Aorta (tissue), 4 donors: ENCODE data around the gene PHYHIPL. TPM values are rescaled to one million over a fixed set of nuclear protein-coding genes. Genes with fewer than 3 reads are reported as not detected.

Experiments
- polyA plus RNA-seq, 2 donors: library from polyadenylated mRNA; stranded (reverse); fragments of 200-250 nt; gene quantifications; one replicate each; pipeline ENCODE4 v1.2.3, GENCODE V29; 2013
- total RNA-seq, 2 donors: library from RNA; stranded (reverse); fragmentation: NEBNext Ultra II Directional; extraction: Animal tissue kit (Norgen Biotek cat#: 25700); gene quantifications; one replicate each; pipeline ENCODE4 v1.2.1, GENCODE V29; 2021
- donor health status: healthy with polysubstance abuse.
- donor health status: Bipolar disorder and iron deficiency.
- donor health status: DM: no; HTN: no; CAD: no.
- donor health status: DM: yes; HTN: yes; CAD: no.

The PHYHIPL gene
- total and polyA plus RNA-seq, 4 donors: 0.19 to 2.3 (median 0.54) TPM

Other genes starting within 250 kb of the PHYHIPL start
- gene FAM13C, start 185.9 kb downstream of the PHYHIPL start, total RNA-seq: 10 to 100 TPM in 1 of 2 donors, 1 to 10 TPM in 1; 8.1 to 49.7 TPM
- gene FAM13C, start 185.9 kb downstream of the PHYHIPL start, polyA plus RNA-seq: 10 to 100 TPM in 1 of 2 donors, 1 to 10 TPM in 1; 7.4 to 16.3 TPM